Measurements from ENCODE around the gene NUCKS1. TPM values are rescaled to one million over a fixed set of nuclear protein-coding genes. Genes with fewer than 3 reads are reported as not detected.

The NUCKS1 gene
- total RNA-seq, 1 donor: 253 TPM

GRCh38 chr1:205690122-205690756 lies 59.7 kb downstream of the NUCKS1 start:
- TF ChIP-seq, protein P1, sequence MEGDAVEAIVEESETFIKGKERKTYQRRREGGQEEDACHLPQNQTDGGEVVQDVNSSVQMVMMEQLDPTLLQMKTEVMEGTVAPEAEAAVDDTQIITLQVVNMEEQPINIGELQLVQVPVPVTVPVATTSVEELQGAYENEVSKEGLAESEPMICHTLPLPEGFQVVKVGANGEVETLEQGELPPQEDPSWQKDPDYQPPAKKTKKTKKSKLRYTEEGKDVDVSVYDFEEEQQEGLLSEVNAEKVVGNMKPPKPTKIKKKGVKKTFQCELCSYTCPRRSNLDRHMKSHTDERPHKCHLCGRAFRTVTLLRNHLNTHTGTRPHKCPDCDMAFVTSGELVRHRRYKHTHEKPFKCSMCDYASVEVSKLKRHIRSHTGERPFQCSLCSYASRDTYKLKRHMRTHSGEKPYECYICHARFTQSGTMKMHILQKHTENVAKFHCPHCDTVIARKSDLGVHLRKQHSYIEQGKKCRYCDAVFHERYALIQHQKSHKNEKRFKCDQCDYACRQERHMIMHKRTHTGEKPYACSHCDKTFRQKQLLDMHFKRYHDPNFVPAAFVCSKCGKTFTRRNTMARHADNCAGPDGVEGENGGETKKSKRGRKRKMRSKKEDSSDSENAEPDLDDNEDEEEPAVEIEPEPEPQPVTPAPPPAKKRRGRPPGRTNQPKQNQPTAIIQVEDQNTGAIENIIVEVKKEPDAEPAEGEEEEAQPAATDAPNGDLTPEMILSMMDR (IDR thresholded peaks at IDR 0.05; ENCODE audit: insufficient read depth, low read length): no peak
- no peak for DNase-seq (ENCODE audit: low read depth)
- no peak overlapping the region for H3K4me3 ChIP-seq (ENCODE audit: low read depth, low read length)

DNA sequence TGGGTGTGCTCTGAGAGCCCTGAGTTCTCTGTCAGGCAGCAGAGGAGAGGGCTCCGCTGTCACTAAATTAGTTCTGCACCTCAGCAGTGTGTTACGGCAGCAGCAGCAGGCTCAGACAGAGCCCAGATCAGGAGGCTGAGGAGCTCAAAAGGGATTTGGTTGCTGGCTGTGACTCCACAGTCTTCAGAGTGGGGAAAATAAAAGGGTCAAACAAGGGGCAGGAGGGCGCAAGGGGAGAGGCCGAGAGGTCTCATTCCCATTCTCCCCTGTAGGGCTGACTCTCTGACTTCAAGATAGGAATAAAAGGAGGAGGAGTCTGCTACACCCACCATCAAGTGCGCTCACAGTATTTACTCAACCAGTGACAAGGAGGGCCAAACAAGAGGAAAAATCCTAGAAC lies 60.5 kb downstream of the NUCKS1 start:
- H3K4me3 ChIP-seq (ENCODE audit: low read depth, low read length): no peak overlapping the region
- TF ChIP-seq, protein P1 (IDR thresholded peaks at IDR 0.05; ENCODE audit: insufficient read depth, low read length): no peak
- no peak for DNase-seq (ENCODE audit: low read depth)

DNA sequence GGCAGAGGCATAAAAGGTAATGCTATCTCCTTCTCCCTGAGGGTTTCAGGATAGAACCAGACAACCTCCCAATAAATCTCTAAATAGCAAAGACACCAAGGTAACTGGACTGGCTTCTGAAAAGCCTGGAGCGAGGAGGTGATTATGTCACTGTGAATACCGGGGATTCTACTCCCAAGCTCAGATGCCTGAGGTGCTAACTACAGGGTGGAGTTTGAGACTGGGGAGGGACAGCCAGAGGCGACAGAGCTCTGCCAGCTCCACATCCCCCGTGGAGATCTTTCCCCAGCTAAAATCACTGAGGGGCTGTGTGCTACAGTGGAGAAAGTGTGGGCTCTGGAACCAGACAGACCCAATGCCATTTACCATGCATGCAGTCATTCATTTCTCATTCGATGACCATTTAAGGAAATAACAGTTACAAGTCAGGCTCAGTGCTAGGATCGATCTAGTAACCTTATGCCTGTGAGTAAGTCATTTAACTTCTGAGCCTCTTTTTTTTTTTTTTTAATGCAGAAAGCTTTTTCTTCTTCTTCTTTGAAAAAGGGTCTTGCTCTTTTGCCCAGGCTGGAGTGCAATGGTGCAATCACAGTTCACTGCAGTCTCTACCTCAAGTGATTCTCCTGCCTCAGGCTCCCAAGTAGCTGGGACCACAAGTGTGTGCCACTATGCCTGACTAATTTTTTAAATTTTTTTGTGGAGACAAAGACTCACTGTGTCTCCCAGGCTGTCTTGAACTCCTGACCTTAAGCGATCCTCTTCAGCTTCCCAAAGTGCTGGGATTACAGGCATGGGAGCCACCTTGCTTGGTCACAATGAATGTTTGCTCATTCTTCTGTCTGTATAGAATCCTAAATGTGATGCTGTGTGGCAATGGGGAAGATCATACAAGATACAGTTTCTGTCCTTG lies 61.6 kb downstream of the NUCKS1 start:
- TF ChIP-seq, protein P1 (IDR thresholded peaks at IDR 0.05; ENCODE audit: insufficient read depth, low read length): no peak
- DNase-seq (ENCODE audit: low read depth): no peak
- no peak overlapping the region for H3K4me3 ChIP-seq (ENCODE audit: low read depth, low read length)

DNA sequence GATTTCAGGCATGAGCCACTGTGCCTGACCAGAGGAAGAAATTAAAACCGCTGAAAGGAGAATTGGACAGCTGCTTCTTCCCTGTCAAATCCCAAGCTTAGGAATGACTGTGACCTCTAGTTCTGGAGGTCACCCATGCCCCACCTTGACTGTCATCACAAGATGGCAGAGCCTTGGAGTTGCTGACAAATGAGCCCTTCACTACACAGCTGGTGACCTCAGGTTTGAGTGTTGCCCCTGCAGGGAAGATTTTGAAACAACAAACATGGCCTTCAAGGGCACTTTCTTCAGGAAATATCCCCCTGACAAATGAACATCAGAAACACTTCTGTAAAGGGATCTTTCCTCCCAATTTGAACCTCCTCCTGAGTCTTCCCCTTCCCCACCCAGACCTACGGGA lies 62.7 kb downstream of the NUCKS1 start:
- TF ChIP-seq, protein P1 (IDR thresholded peaks at IDR 0.05; ENCODE audit: insufficient read depth, low read length): no peak
- H3K4me3 ChIP-seq (ENCODE audit: low read depth, low read length): no peak overlapping the region
- DNase-seq (ENCODE audit: low read depth): no peak

- H3K4me3 ChIP-seq (ENCODE audit: low read depth, low read length): no peak overlapping the region
- DNase-seq (ENCODE audit: low read depth): no peak
- TF ChIP-seq, protein P1 (IDR thresholded peaks at IDR 0.05; ENCODE audit: insufficient read depth, low read length): no peak
Observed at GRCh38 chr1:205681364-205681763, 68.6 kb downstream of the NUCKS1 start.

- TF ChIP-seq, protein P1 (IDR thresholded peaks at IDR 0.05; ENCODE audit: insufficient read depth, low read length): no peak
- H3K4me3 ChIP-seq (ENCODE audit: low read depth, low read length): peak within 1 kb of the TSS; percentile 69
- DNase-seq (ENCODE audit: low read depth): no peak
Observed at GRCh38 chr1:205680073-205680851, 69.7 kb downstream of the NUCKS1 start, which contains the start of gene SLC45A3. TSS of gene SLC45A3 (minus strand) at chr1:205680509. CDS start at chr1:205664656, 15,853 bp downstream.
